Subcutaneous adipose tissue (tissue), 4 donors: ENCODE data around the gene AUTS2. TPM values are rescaled to one million over a fixed set of nuclear protein-coding genes. Genes with fewer than 3 reads are reported as not detected.

Experiments
- CTCF ChIP-seq: fragments of 450-650 bp; IDR thresholded peaks from one replicate; pipeline ENCODE4 v1.5.1; 2016; ENCODE audit warnings: low read depth, mild to moderate bottlenecking, control low read depth, antibody characterized with exemption, moderate library complexity
- total RNA-seq, 4 donors: library from RNA; depleted of rRNA; stranded (reverse); fragments of >200 nt; gene quantifications; one replicate each; pipeline ENCODE4 v1.1.0, GENCODE V29; 2016

AUTS2 gene
- total RNA-seq, 4 donors from 2014 or later = 22.4 to 46.9 (median 27.4) TPM

DNA sequence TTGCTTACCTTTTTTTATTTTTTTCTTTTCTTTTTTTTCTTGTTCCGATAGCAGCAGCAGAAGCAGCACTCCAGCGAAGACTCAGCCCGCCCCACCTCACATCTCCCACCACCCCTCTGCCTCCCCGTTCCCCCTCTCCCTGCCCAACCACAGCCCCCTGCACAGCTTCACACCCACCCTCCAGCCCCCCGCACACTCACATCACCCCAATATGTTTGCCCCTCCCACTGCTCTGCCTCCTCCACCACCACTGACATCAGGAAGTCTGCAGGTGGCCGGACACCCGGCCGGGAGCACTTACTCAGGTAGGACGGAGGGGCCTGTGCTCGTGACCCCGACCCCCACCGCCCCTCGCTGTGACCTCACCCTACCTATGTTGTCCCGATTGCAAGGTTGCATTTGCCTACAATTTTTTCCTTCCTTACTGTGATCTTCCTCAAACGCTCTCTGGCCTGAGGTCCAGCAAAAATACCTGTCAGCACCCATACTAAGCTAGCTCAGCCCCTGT lies 1166.5 kb downstream of the AUTS2 start:
- no peak for TF ChIP-seq CTCF

GRCh38 chr7:70765651-70766050 lies 1167.4 kb downstream of the AUTS2 start:
- TF ChIP-seq CTCF = no peak

- TF ChIP-seq CTCF = no peak
These were observed 1167.8 kb downstream of the AUTS2 start for GRCh38 chr7:70766109-70766508.

GRCh38 chr7:70766694-70767093 lies 1168.4 kb downstream of the AUTS2 start:
- TF ChIP-seq CTCF = no peak

DNA sequence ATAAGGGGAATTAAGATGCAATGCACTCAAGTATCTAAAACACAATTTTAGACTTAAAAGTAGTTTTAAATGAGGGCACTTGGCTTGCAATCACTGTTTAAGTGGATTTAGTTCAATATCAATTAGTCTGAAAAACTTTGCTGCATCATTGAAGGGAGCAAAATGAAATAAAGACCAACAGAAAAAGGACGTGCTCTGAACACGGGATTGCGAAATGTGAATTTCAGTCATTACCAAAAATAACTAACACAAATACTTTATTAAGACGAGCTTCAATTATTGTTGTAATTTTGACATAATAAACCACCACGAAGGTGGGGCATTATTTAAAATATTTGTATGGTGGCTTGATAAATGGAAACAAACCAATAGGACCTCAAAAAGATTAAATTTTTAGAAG lies 1171.9 kb downstream of the AUTS2 start:
- TF ChIP-seq CTCF = no peak

DNA sequence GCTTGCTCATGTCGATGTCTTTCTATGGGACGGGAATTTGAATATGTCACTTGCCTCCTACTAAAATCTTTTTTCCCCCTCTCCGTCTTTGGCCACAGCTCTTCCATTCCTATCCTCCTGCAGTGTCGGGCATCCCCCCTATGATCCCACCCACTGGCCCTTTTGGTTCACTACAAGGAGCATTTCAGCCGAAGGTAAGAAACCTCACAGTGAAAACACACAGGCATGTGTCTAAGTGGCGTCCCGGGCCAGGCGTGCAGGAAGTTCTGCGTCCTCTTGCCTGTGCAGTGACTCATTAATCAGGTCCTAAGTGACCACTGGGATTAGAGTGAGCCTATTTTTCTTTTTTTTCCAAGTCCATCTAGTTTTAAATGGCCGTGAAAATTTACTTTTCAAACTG lies 1173.2 kb downstream of the AUTS2 start:
- no peak for TF ChIP-seq CTCF

DNA sequence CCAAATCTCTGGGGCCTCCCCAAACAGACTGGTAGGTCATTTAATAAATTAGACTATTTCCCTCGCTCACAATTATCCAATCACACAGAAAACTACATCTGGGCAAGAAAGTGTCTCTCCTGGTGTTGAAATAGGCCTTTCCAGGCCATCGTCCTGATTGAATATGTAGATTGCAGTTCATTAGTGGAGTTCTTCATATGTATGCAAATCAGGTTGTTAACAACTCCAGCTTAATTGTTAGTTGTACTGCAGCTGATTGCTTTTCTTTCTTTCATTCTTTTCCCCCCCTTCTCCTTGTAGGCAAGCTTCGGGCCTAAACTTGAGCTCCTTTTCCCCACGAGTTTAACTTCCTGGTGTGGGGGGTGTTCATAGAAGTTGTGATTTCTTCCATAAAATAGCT lies 1174.6 kb downstream of the AUTS2 start:
- TF ChIP-seq CTCF = no peak
